ENCODE measurements around the gene EGFR.

- TF ChIP-seq CTCF (IDR thresholded peaks at IDR 0.05) (no peak), POLR2A (IDR thresholded peaks at IDR 0.05) (no peak)
Measured at GRCh38 chr7:55132550-55132889, 113.7 kb downstream of the EGFR start.
